Suppressor macrophage treated with lipopolysaccharide for 1 hour (primary cell): ENCODE measurements around the gene LRIF1.
"Not testable (repeated sequence)": the region's sequence is repeated elsewhere in the genome, so short reads cannot be mapped to it uniquely, and the experiment has no call there.

Source experiments
- DNase-seq, 3 donors: peaks; one replicate each; pipeline ENCODE4 v3.0.0-alpha.2; 2020 to 2022

The LRIF1 gene, protein sequence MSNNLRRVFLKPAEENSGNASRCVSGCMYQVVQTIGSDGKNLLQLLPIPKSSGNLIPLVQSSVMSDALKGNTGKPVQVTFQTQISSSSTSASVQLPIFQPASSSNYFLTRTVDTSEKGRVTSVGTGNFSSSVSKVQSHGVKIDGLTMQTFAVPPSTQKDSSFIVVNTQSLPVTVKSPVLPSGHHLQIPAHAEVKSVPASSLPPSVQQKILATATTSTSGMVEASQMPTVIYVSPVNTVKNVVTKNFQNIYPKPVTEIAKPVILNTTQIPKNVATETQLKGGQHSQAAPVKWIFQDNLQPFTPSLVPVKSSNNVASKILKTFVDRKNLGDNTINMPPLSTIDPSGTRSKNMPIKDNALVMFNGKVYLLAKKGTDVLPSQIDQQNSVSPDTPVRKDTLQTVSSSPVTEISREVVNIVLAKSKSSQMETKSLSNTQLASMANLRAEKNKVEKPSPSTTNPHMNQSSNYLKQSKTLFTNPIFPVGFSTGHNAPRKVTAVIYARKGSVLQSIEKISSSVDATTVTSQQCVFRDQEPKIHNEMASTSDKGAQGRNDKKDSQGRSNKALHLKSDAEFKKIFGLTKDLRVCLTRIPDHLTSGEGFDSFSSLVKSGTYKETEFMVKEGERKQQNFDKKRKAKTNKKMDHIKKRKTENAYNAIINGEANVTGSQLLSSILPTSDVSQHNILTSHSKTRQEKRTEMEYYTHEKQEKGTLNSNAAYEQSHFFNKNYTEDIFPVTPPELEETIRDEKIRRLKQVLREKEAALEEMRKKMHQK

DNA sequence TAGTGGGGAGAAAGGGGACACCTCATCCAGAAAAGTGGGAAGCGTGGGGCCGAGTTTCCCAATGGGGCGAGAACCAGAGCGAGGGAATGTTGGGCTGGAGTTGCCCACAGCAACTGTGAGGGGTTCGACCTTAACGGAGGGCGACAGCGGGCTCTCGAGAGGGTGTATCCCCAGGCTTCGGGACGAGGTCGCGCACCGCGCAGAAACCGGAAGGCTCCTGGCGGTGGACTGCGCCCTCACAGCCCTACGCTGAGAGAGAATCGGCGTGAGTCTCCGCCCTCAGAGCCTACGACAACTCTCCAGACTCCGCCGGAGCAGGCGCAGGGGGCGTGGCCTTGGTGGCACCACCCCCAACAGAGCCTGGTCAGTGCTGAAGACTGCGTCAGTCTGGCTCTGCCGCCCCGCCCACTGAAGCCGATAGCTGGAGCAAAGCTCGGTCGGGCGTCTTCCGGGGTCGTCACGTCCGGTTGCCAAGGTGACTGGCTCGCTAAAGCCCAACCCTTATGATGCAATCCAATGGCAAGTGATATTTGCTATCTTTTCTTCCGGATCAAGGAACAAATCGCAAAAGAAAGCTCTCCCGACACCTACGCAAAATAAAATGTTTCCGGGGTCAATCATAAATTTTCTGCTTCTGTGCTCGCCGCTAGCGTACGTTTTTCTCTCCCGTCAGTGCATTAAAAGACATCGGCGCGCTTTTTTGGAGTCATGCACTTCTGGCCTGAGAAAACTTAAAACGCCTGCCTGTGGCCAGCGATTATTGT lies at the start of gene LRIF1:
Gene LRIF1, minus strand, starts transcription at position 232 of the 764 bp plus-strand sequence. CDS start 234 bp downstream, outside the sequence.
- peak; percentile 100 for DNase-seq

DNA sequence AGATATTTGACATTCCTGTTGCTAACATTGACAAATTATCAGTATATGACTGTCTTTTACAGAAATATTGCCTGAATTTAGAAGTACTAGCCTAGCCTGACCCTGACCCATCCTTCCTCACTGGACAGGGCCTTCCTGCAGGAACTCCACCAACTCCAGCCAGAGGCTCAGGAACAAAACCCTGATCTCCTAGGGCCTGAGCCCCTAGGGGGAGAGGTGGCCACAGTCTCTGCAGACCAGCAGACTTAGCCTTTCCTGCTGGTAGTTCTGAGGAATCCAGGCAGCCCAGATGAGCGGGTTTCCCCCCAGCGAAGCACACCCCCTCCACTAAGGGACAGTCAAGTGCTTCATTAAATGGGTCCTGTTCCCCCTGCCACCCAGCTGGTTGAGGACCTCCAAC lies 44.3 kb upstream of the LRIF1 start:
- no peak for DNase-seq

DNA sequence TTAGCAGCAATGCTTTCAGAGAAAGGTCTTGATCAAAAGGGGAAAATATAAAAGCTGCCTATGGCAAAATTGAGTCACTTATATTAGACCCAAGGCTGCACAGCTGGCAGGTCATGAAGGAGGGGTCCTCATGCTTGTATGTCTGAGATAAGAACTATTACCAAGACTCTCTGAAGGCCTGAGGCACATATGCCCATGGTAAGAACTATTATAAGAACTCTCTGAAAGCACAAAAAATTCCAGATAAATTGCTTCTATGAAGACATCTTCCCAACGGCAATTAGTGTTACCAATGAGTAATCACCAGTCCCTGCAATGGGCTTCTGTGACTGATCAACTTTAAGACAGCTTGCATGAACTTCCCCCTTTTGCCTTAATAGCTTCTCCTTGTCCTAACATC lies 42.8 kb upstream of the LRIF1 start:
- peak in 2 of 3 donors; percentile 20 to 25 for DNase-seq

DNA sequence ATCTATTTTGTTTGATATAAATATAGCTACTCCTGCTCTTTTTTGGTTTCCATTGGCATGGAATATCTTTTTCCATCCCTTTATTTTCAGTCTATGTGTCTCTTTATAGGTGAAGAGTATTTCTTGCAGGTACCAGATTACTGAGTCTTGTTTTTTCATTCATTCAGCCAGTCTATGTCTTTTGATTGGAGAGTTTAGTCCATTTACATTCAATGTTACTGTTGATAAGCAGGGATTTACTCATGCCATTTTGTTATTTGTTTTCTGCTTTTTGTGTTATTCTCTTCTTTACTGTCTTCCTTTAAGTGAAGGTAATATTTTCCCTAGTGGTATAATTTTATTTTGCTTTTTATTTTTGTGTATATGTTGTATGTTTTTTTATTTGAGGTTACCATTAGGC lies 35.9 kb upstream of the LRIF1 start:
- not testable (repeated sequence) for DNase-seq

DNA sequence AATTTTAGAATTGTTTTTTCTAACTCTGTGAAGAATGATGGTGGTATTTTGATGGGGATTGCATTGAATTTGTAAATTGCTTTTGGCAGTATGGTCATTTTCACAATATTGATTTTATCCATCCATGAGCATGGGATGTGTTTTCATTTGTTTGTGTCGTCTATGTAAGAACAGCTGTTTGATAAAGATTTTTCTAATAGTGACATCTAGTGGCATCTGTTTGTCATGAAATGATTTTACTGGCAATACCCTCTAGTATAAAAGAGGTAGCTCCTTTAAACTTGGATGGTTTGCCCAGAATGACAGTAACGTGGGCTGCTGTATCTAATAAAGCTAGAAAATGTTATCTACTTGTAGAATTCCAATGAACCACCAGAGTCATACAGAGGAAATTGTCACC lies 28.6 kb upstream of the LRIF1 start:
- peak; percentile 25 to 61 (median 52) for DNase-seq

DNA sequence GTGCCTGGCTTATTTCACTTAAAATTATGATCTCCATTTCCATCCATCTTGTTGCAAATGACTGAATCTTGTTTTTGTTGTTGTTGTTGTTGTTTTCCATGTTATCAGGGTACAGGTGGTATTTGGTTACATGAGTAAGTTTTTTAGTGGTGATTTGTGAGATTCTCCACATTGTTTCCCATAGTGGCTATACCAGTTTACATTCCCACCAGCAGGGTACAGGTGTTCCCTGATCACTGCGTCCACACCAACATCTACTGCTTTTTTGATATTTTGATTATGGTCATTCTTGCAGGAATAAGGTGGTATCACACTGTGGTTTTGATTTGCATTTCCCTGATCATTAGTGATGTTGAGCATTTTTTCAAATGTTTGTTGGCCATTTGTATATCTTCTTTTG lies 27.6 kb upstream of the LRIF1 start:
- not testable (repeated sequence) for DNase-seq

DNA sequence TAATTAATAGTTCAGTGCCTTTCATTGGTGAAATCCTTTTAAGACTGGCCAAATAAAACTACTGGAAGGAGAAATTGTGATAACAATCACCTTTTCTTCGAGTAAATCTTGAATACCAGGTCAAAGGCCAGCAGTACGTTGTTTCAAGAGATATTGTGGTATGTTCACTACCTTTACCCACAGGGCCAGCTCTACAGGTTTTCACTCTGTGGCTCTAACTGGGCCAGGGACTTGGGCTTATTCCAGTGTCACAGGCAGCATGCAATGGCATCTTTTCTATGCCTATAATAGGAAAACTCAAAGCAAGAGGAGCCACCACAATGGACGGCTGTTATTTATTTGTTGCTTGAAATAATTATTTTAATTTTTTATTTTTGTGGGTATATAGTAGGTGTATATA lies 26.8 kb upstream of the LRIF1 start:
- DNase-seq = no peak

DNA sequence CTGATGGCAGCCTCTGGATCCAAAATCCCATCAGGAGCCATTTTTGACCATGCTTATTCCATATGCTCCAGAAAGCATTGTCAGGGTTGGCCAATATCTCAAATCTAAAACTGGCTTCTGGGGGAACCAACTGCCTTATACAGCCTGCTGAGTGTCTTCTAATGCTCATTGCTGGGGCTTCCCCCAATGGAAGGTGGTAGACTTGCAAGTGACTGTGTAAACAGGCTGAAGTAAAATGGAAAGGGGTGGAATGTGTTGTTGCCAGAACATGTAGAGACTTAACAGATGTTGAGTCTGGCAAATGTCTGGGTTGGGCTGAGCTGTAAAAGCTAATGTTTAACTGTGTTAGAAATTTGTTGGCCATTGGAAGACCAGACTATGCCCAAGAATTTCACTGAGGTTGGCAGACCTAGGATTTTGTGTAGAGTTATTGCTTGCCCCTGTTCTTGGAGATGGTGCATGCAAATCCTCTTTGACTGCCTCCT lies 22.7 kb upstream of the LRIF1 start:
- DNase-seq = no peak

DNA sequence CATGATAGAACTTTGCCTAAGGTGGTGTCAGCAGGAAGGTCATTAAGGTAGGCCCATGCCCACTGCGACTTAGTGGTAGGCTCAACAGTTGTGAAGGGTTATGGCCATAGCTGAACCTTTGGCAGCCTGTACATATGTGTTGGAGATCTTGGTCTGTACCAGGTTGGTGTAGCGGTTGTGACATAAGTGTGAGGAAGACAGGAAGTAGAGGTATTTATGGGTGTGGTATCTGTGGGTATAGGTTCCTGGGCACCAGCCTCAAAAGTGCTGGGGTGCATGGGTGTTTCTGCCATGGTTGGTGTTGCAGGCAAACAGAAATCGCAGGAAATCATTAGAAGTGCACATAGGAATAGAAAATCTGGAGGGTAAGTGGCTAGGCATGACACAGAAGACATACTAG lies 18.6 kb upstream of the LRIF1 start:
- no peak for DNase-seq

DNA sequence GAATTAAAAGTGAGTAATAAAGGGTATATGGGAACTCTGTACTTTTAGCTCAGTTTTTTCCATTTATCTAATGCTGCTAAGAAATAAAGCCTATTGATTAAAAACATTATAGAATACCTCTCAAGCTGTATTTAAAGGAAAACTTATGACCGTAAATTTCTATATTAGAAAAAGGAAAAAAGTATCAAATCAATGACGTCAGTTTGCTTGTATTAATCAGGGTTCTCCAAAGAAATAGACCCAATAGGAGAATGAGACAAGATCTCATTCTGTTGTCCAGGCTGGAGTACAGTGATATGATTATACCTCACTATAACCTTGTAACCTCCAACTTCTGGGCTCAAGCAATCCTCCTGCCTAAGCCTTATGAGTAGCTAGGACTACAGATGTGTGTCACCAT lies 15.4 kb upstream of the LRIF1 start:
- no peak for DNase-seq

DNA sequence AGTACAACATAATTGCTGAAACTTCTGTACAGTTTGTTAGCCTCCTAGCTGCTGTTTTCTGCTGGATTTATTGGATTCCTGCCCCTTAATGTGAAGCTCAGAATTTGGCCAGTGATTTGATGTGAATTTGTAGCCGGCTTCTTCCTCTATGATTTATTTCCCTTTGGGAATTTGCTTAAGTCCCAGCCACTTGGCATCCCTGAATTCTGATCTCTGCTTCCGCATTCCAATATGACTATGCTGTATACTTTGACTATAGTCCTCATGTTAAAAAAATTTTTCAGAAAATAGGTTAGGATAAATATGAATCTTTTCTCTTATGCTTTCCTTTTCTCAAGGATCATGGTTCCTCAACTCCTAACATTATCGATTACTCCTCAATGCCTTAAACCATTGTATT lies 12.4 kb upstream of the LRIF1 start:
- DNase-seq = no peak

DNA sequence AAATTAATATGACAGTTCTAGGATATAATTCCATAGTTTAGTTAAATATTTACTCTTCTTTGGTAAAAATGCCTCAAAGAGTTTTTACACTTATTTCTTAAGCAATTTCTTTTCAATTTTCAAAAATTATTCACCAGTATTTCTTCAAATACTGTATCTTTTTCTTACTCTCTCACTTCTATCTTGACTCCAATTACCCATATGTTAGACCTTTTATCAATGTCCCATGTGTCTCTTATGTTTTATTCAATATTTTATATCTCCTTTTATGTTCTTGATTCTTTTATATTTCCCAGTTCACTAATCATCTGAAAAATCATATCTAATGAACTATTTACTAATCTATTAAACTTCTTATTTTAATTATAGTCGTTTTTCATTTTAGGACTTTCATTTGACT lies 11.5 kb upstream of the LRIF1 start:
- no peak for DNase-seq

DNA sequence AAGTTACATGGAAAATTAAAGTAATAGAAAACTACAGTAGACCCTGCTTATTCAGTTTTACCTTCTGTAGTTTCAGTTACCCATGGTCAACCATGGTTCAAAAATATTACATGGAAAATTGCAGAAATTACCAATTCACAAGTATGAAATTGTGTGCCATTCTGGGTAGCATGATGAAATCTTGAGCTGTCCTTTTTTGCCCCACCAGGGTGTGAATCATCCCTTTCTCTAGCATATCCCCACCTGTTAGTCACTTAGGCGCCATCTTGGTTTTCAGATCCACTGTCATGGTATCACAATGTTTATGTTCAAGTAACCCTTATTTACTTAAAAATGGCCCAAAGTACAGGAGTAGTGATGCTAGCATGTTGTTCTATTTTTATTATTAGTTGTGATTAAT lies 3.5 kb upstream of the LRIF1 start:
- DNase-seq = no peak

DNA sequence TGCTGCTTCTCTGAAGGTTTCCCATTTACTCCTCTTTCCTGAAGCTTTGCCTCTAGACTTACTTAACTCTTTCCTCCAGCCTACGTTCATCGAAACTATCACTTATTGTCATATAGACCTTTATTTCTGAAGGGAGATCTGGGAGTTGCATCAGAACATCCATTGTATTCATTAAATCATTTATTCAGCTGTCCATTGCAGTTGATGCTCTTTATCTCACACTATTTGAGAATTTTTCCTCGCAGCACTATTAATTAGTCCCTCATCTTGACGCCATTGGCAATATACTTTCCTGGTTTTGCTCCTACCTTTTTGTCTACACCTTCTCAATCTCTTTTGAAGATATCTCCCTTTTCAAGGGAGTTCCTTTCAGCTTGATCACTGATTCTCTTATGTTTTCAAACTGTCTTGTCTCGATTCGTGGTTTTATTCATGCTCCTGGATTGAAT lies 757 bp upstream of the LRIF1 start:
- DNase-seq = no peak

DNA sequence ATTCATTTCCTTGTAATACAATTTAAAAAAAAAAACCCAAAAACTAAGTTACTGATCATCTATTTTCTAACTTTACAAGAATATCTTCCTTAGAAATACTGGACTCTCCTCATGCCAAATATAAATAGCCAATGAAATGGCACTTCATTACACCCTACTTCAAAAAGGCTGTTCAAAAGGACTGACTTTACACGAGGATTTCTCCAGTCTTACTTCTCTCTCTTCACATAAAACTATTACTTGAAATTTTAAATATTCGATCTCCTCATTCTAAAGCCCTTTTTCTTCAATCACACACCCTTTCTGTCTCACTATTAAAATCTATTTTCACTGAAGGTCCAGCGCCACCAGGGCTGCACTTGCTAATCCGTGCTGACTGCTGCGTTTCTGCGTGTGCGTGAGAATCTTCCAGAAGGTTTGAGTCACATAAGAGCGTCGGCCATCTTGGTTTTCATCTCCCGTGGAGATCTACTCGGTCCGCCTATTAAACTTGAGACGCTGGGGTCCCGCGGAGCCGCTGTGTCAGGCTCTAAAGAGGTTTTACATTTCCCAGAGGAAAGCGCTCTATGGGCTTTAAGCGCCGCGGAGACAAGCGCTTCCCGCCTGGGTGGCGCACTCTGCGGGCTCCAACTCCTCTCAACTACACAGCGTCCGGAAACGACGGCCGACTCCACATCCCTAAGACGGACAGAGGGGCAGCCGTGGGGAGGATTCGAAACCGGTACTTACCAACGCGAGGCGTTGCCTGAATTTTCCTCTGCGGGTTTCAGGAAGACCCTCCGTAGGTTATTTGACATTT lies 631 bp downstream of the LRIF1 start:
- DNase-seq = peak; percentile 76 to 81 (median 78)

DNA sequence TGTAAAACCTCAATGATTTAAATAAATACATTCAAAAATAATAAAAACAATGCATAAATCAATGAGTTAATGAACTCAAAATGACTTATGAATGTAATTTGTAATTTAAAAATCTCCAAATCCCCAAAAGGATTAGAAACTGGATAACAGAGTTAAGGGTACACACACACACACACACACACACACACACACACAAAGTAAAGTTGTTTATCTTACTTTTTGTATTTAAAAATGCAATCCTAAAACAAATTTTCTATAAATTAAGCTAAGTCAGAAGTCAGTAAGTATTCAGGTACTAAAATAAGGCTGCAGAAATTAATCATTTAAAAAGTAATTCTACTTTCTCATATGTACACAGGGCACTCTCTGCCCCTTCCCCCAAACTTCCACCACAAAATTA lies 1.8 kb downstream of the LRIF1 start:
- DNase-seq = no peak

DNA sequence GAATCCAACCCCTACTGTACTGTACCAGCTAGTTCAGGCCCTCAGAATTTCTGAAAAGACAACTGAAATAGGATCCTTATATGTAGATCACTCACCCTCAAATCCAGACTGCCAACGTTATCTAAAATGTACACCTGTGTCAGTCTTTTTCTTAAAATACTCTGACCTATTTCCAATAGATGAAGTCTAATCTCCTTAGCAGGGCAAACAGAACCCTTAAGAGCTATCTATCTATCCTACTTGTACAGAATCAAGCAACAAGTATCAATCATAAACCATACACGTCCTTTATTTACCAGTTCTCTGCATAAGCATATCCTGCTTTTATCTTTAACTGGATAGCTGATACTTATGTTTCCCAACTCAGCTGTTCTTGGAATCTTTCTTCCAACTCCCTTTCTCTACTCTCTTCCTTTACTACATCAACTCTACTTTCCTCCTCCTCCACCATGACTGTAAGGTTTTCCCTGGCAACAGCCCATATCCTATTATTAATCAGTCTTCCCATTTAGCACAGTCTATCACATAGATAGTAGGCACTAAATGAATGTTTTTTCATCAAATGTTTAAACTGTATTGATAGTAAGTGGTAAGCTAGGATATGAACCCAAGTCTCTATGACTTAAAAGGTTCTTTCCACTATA lies 2.8 kb downstream of the LRIF1 start:
- no peak for DNase-seq

DNA sequence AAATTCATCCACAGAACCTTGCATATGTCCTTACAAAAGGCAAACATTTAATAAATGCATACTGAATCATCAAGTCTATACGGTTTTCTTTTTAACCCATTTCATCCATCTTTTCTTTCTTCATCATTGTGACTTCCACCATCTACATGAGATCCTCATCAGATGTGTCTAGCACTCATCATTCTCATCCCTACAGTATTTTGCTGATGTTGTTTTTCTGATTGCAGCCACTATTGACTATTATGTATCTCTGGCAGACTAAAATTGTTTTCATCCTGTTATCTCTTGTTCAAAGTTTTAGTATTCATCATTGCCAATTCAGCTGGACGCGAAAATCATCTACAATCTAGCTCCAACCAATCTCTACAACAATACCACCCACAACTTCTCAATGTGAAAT lies 5.9 kb downstream of the LRIF1 start:
- DNase-seq = no peak

DNA sequence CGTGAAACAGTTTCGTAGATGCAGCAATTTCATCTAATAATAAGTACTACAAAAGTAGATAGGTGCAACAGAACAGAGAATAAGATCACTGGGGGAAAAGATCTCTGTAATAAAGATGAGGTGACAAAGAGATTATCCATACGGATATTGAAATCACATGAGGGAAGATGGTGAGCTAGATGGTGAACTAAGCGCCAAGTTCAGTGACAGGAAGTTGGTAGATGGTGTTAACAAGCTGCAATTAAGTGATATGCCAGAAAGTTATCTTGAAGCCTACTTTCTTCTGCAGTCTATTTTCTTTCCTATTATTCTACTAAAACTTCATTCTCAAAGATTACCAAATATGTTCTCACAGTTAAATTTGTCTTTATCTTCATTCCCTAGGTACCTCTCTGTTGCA lies 7.1 kb downstream of the LRIF1 start:
- DNase-seq = no peak

DNA sequence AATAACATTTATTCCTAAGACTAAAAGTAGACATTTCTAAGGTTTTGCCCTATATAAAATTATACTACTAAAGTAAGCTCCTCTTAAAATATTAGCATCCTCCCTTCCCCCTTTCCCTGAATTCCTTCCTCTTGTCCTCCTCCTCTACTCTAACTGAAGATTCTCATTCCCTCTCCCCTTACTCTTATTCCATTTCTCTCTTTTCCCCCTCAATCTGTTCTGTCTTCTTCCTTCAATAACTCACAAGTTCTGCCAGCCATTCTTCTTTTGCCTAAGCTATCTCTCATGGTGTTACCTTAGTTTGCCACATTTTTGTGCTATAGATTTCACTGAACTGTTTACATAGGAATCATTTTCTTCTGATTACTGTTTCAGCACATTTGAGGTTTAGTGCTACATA lies 10.7 kb downstream of the LRIF1 start:
- DNase-seq = no peak

DNA sequence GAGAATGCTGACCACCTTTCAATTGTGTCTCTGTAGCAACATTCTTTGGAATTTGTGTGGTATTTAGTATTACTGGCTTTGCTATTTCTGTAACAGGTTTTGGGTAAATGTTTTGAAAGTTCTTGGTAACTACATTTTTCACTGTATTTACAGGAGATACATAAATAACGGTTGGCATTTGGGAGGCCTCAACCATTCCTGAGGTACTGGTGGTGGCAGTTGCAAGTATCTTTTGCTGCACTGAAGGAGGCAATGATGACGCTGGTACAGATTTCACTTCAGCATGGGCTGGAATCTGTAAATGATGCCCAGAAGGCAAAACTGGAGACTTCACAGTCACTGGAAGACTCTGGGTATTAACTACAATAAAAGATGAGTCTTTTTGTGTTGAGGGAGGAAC lies 11.7 kb downstream of the LRIF1 start:
- DNase-seq = no peak

DNA sequence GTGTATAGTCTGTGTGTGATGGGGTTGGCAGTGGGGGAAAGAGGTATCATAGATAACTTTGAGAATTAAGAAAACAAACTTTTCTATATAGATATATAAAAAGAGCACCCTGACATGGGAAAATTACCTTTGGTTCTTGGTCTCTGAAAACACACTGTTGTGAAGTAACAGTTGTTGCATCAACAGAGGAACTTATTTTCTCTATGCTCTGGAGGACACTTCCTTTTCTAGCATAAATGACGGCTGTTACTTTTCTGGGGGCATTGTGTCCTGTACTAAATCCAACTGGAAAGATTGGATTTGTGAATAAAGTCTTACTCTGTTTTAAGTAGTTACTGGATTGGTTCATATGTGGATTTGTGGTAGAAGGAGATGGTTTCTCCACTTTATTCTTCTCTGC lies 12.6 kb downstream of the LRIF1 start:
- DNase-seq = peak in 1 of 3 donors; percentile 31
